ENCODE measurements around the gene NDUFAF7. TPM values are rescaled to one million over a fixed set of nuclear protein-coding genes. Genes with fewer than 3 reads are reported as not detected.
"Not testable (repeated sequence)": the region's sequence is repeated elsewhere in the genome, so short reads cannot be mapped to it uniquely, and the experiment has no call there.

NDUFAF7 gene
- total RNA-seq, 1 donor from 2014 or later = 25.1 TPM

DNA sequence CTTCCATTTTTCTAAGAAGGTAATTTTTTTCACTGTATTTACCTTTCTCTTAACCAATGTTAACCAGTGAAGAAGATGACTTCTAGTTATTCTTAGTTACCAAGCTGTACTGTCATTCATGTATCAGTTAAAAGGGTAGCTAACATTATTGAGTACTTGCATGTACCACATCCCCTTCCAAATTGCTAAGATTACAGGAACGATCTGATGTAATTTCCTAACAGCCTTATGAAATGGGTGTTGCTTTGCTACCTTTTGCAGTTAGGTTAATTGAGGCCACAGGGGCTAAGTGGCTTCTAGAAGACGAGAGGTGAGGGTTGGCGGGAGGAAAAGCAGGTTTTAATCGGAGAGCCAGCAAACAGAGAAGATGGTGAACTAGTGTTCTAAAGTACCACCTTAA lies 41.2 kb upstream of the NDUFAF7 start:
- Mint-ChIP-seq H3K27me3 (ENCODE audit: low read depth) (no peaks in the 10 kb centered on the region), H3K27ac (ENCODE audit: unreplicated experiment) (no peak overlapping the region), H3K36me3 (ENCODE audit: low read depth) (no peaks in the 10 kb centered on the region), H3K4me3 (no peak overlapping the region), H3K4me1 (peaks cover 8% of the 10 kb centered on the region), H3K9me3 (no peaks in the 10 kb centered on the region)
- no peak for DNase-seq (ENCODE audit: low read depth, low spot score)
- TF ChIP-seq, protein P1, sequence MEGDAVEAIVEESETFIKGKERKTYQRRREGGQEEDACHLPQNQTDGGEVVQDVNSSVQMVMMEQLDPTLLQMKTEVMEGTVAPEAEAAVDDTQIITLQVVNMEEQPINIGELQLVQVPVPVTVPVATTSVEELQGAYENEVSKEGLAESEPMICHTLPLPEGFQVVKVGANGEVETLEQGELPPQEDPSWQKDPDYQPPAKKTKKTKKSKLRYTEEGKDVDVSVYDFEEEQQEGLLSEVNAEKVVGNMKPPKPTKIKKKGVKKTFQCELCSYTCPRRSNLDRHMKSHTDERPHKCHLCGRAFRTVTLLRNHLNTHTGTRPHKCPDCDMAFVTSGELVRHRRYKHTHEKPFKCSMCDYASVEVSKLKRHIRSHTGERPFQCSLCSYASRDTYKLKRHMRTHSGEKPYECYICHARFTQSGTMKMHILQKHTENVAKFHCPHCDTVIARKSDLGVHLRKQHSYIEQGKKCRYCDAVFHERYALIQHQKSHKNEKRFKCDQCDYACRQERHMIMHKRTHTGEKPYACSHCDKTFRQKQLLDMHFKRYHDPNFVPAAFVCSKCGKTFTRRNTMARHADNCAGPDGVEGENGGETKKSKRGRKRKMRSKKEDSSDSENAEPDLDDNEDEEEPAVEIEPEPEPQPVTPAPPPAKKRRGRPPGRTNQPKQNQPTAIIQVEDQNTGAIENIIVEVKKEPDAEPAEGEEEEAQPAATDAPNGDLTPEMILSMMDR (conservative IDR thresholded peaks at IDR 0.05) = no peak

DNA sequence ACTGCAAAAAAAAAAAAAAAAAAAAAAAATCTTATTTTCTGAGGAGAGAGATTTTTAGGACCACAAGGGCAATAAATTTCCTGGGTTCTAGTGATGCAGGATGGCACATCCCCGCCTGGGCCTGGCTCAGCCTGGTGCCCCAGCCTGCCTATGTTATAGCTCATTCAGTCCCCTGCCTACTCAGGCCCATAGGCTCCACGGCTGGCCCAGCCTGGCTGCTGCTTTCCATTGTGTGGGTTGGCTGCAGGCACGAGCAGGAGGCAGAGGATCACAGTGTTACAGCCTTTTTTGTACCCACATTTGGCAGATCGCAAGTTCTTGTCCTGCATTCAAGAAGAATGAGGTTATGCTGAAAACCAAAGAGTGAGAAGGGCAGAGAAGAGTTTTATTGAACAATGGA lies 40.2 kb upstream of the NDUFAF7 start:
- no peak overlapping the region for H3K27ac Mint-ChIP-seq (ENCODE audit: unreplicated experiment)
- H3K9me3 Mint-ChIP-seq = no peaks in the 10 kb centered on the region
- H3K36me3 Mint-ChIP-seq (ENCODE audit: low read depth) = no peaks in the 10 kb centered on the region
- no peak overlapping the region for H3K4me3 Mint-ChIP-seq
- TF ChIP-seq, protein P1 (conservative IDR thresholded peaks at IDR 0.05) = no peak
- peaks cover 8% of the 10 kb centered on the region for H3K4me1 Mint-ChIP-seq
- DNase-seq (ENCODE audit: low read depth, low spot score) = no peak
- H3K27me3 Mint-ChIP-seq (ENCODE audit: low read depth) = no peaks in the 10 kb centered on the region

DNA sequence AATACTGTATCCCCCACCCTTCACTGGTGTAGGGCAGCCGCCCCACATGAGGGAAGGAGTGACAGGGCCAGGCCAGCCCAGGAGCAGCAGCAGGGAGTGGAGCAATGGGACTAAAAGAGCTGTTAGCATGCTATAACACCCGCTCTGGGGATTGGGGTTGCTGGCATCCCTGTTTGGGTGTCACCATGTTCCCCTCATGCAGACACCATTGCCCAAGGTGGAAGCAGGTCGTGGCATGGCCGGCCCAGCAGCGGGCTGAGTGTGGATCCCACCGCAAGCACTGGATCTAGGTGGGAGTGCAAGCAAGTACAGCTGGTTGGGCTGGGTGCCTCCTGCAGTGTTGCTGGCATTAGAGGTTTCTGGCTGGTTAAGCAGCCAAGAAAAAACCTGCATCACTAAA lies 39.7 kb upstream of the NDUFAF7 start:
- Mint-ChIP-seq H3K4me1 (peaks cover 8% of the 10 kb centered on the region), H3K27ac (ENCODE audit: unreplicated experiment) (no peak overlapping the region), H3K9me3 (no peaks in the 10 kb centered on the region), H3K27me3 (ENCODE audit: low read depth) (no peaks in the 10 kb centered on the region), H3K4me3 (no peak overlapping the region), H3K36me3 (ENCODE audit: low read depth) (no peaks in the 10 kb centered on the region)
- DNase-seq (ENCODE audit: low read depth, low spot score) = no peak
- TF ChIP-seq, protein P1 (conservative IDR thresholded peaks at IDR 0.05) = no peak

DNA sequence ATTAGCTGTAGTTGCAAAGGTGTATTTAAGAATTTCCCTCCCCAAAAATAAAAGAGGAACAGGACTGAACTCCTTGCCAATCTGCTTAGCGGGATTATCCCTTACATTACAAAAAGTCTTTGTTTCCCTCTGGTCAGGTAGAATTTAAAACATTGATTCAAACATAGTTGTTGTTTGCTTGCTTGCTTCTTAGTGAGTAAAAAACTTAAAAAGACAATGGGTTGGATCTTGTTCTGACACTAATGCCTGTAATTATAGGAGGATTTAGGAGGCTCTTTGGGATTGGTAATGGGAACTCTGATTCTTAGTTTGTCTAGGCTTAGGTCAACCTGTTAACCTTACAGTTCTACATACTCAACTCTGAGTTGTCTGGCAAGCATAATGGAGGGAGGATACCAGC lies 38.9 kb upstream of the NDUFAF7 start:
- TF ChIP-seq, protein P1 (conservative IDR thresholded peaks at IDR 0.05) = no peak
- Mint-ChIP-seq H3K27me3 (ENCODE audit: low read depth) (no peaks in the 10 kb centered on the region), H3K4me1 (peaks cover 8% of the 10 kb centered on the region), H3K4me3 (no peak overlapping the region), H3K27ac (ENCODE audit: unreplicated experiment) (no peak overlapping the region), H3K36me3 (ENCODE audit: low read depth) (no peaks in the 10 kb centered on the region), H3K9me3 (no peaks in the 10 kb centered on the region)
- no peak for DNase-seq (ENCODE audit: low read depth, low spot score)

DNA sequence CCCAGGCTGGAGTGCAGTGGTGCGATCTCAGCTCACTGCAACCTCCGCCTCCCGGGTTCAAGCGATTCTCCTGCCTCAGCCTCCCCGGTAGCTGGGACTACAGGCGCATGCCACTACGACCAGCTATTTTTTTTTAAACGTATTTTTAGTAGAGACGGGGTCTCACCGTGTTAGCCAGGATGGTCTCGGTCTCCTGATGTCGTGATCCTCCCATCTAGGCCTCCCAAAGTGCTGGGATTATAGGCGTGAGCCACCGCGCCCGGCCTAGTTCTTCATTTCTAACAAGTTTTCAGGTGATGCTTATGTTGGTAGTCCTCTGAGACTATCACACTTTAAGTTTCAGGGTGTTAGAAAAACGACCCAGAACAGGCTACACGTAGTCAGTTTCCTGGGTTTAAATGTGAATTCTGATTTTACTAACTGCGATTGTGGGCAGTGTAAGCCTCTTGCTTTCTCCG lies 35.6 kb upstream of the NDUFAF7 start:
- not testable (repeated sequence) for H3K9me3 Mint-ChIP-seq; DNase-seq (ENCODE audit: low read depth, low spot score); H3K27me3 Mint-ChIP-seq (ENCODE audit: low read depth); H3K4me1 Mint-ChIP-seq; H3K4me3 Mint-ChIP-seq; H3K36me3 Mint-ChIP-seq (ENCODE audit: low read depth); H3K27ac Mint-ChIP-seq (ENCODE audit: unreplicated experiment)

DNA sequence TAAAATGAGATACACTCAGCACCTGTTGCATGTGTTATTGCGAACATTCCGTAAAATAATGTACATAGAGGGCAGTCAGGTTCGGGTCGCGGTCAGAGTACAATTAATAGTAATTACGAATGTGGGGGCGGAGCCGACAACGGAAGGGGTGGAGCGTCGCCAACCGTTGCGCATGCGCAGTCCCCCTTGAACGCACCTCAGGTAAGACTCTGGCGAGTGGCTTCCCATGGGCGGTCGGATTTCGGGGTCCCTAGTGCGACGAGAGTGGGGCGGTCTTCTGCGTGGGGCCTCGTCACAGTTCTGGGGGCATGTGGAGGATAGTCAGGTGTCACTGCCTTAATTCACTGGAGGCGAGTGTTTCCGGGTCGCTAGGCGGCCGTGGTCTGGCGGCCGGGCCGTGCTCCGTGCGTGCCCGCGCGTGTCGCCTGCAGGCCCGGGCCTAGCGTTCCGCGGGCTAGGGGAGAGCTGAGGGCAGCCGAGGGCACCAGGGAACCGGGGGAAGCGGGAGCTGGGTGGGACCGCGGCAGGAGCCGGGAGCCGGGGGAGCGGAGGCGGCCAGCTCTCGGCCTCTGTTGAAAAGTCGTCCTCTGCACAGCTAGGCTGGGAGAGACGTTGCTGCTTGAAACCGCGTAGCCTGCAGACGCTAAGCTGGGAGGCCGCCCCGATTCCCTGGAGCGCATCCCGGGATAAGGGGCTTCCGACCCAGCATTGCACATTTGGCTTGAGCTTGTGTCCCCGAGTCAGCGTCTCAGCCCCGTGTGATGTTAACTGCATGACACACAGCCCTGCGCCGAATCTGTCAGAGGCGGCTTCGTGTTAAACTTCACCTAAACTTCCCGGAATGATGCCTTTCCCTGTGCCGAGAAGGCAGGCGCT lies 34.9 kb upstream of the NDUFAF7 start, which contains the start of gene CEBPZOS:
Gene CEBPZOS (plus strand): TSS at position 177 of the 876 bp plus-strand sequence. CDS start 3,209 bp downstream, outside the sequence.
- H3K4me3 Mint-ChIP-seq = no peak within 1 kb of the TSS
- TF ChIP-seq, protein P1 (conservative IDR thresholded peaks at IDR 0.05) = no peak
- no peaks in the 10 kb centered on the region for H3K36me3 Mint-ChIP-seq (ENCODE audit: low read depth)
- H3K27ac Mint-ChIP-seq (ENCODE audit: unreplicated experiment) = no peak within 1 kb of the TSS
- DNase-seq (ENCODE audit: low read depth, low spot score) = no peak
- no peaks in the 10 kb centered on the region for H3K4me1 Mint-ChIP-seq
- no peaks in the 10 kb centered on the region for H3K9me3 Mint-ChIP-seq
- no peaks in the 10 kb centered on the region for H3K27me3 Mint-ChIP-seq (ENCODE audit: low read depth)

All from neural crest cell (in vitro differentiated cells).